IMR-90 (cell line): ENCODE measurements around the gene DZANK1. TPM values are rescaled to one million over a fixed set of nuclear protein-coding genes. Genes with fewer than 3 reads are reported as not detected.

Experiments used
- ATAC-seq: fragments of 200-7000 bp; cut with Tn5 transposase; 2 replicates; pipeline ENCODE4 v1.9.1; 2020; ENCODE audit warnings: low read depth, mild to moderate bottlenecking, moderate library complexity
- BruUV-seq: library from RNA; stranded (reverse); fragments of 400-500 nt; replicated peaks from 2 replicates; lab custom pipeline; 2021; lab: Mats Ljungman, UMichigan
- CTCF ChIA-PET: fragments of 300-600 bp; formaldehyde crosslinking; extraction: SDS; loops from one replicate; lab custom pipeline; 2021; ENCODE audit warnings: antibody characterized with exemption; lab: Yijun Ruan, JAX
- POLR2A ChIA-PET: fragments of 300-600 bp; sonication (Branson Sonifier 250); formaldehyde crosslinking; loops from one replicate; lab custom pipeline; 2022; ENCODE audit warnings: antibody characterized with exemption; ENCODE audit not compliant: unreplicated experiment; lab: Charles Lee
- DNase-seq: peaks from one replicate; pipeline ENCODE4 v3.0.0; 2013
- H2AFZ ChIP-seq: replicated peaks from 2 replicates; pipeline ENCODE3; 2013; ENCODE audit warnings: low read length, mild to moderate bottlenecking; ENCODE audit not compliant: poor library complexity
- H2AK5ac ChIP-seq: 2 replicates; pipeline ENCODE4 v1.6.1; 2013; ENCODE audit warnings: low read depth, low read length, inconsistent platforms
- H2AK9ac ChIP-seq: replicated peaks from 2 replicates; pipeline ENCODE3; 2013; ENCODE audit warnings: mild to moderate bottlenecking, low read depth, low read length, moderate library complexity; ENCODE audit not compliant: poor library complexity
- H2BK120ac ChIP-seq: 2 replicates; pipeline ENCODE4 v1.6.1; 2013; ENCODE audit warnings: low read depth, low read length, inconsistent platforms
- H2BK15ac ChIP-seq: 3 replicates; pipeline ENCODE4 v1.6.1; 2013; ENCODE audit warnings: low read depth, low read length, inconsistent platforms
- H2BK20ac ChIP-seq: 2 replicates; pipeline ENCODE4 v1.6.1; 2013; ENCODE audit warnings: low read depth, mild to moderate bottlenecking, inconsistent platforms, low read length, moderate library complexity
- H2BK5ac ChIP-seq: 2 replicates; pipeline ENCODE4 v1.6.1; 2013; ENCODE audit warnings: mild to moderate bottlenecking, low read depth, low read length, inconsistent platforms; ENCODE audit not compliant: poor library complexity, severe bottlenecking
- H3K14ac ChIP-seq: replicated peaks from 2 replicates; pipeline ENCODE4 v1.6.1; 2013; ENCODE audit warnings: low read depth, low read length, inconsistent platforms
- H3K18ac ChIP-seq: 2 replicates; pipeline ENCODE4 v1.6.1; 2013; ENCODE audit warnings: low read depth, low read length, control low read depth
- H3K23ac ChIP-seq: 2 replicates; pipeline ENCODE4 v1.6.1; 2013; ENCODE audit warnings: low read depth, low read length, inconsistent platforms
- H3K27ac ChIP-seq: 2 replicates; pipeline ENCODE4 v1.5.1; 2013; ENCODE audit warnings: mild to moderate bottlenecking, control low read depth, low read length; ENCODE audit not compliant: insufficient read depth
- H3K27me3 ChIP-seq: 2 replicates; pipeline ENCODE4 v1.6.1; 2013; ENCODE audit warnings: low read length; ENCODE audit not compliant: control insufficient read depth, insufficient read depth
- H3K36me3 ChIP-seq: 2 replicates; pipeline ENCODE4 v1.6.1; 2013; ENCODE audit warnings: low read length, mixed read lengths; ENCODE audit not compliant: control insufficient read depth, insufficient read depth
- H3K4ac ChIP-seq: 2 replicates; pipeline ENCODE4 v1.6.1; 2013; ENCODE audit warnings: low read depth, low read length, inconsistent platforms
- H3K4me1 ChIP-seq: 2 replicates; pipeline ENCODE4 v1.6.1; 2013; ENCODE audit warnings: low read length, mixed read lengths; ENCODE audit not compliant: control insufficient read depth, insufficient read depth
- H3K4me2 ChIP-seq: 2 replicates; pipeline ENCODE4 v1.6.1; 2013; ENCODE audit warnings: low read depth, mild to moderate bottlenecking, control low read depth, low read length, moderate library complexity
- H3K4me3 ChIP-seq: 2 replicates; pipeline ENCODE4 v1.5.1; 2013; ENCODE audit warnings: low read depth, mild to moderate bottlenecking, control low read depth, low read length, moderate library complexity; ENCODE audit not compliant: insufficient read depth
- H3K56ac ChIP-seq: 2 replicates; pipeline ENCODE4 v1.6.1; 2013; ENCODE audit warnings: low read length, inconsistent platforms; ENCODE audit not compliant: insufficient read depth; ENCODE audit errors: extremely low read depth
- H3K79me1 ChIP-seq, 2 experiments: 2 replicates each; pipeline ENCODE4 v1.6.1; 2013; ENCODE audit warnings: low read length in 2 of 2, inconsistent platforms in 1 of 2, low read depth in 1 of 2
- H3K9ac ChIP-seq: 2 replicates; pipeline ENCODE4 v1.6.1; 2013; ENCODE audit warnings: low read depth, low read length, control low read depth
- H3K9me1 ChIP-seq: 2 replicates; pipeline ENCODE4 v1.6.1; 2013; ENCODE audit warnings: low read length, inconsistent platforms; ENCODE audit not compliant: insufficient read depth
- H3K9me3 ChIP-seq: 2 replicates; pipeline ENCODE4 v1.6.1; 2013; ENCODE audit warnings: low read length; ENCODE audit not compliant: control insufficient read depth, insufficient read depth
- H4K20me1 ChIP-seq: 2 replicates; pipeline ENCODE4 v1.6.1; 2013; ENCODE audit warnings: low read length, inconsistent platforms; ENCODE audit not compliant: insufficient read depth
- H4K5ac ChIP-seq: 2 replicates; pipeline ENCODE4 v1.6.1; 2013; ENCODE audit warnings: mild to moderate bottlenecking, low read depth, low read length, control low read depth
- H4K8ac ChIP-seq, 2 experiments: 2 replicates each; pipeline ENCODE4 v1.6.1; 2013; ENCODE audit warnings: low read depth in 2 of 2, low read length in 2 of 2, control low read depth in 1 of 2, inconsistent platforms in 1 of 2
- H4K91ac ChIP-seq: 2 replicates; pipeline ENCODE4 v1.6.1; 2013; ENCODE audit warnings: low read depth, low read length, inconsistent platforms; ENCODE audit not compliant: insufficient read depth
- CEBPB ChIP-seq: IDR thresholded peaks from 2 replicates; pipeline ENCODE4 v1.6.1; 2012; ENCODE audit warnings: low read depth, low read length, improper control_type of control experiment
- MAFK ChIP-seq: IDR thresholded peaks from 2 replicates; pipeline ENCODE4 v1.6.1; 2012; ENCODE audit warnings: low read depth, low read length, improper control_type of control experiment
- MXI1 ChIP-seq: IDR thresholded peaks from 2 replicates; pipeline ENCODE4 v1.6.1; 2012; ENCODE audit warnings: low read depth, mild to moderate bottlenecking, low read length, moderate library complexity, borderline replicate concordance
- NFE2L2 ChIP-seq: fragments of 150-350 bp; IDR thresholded peaks from 2 replicates; pipeline ENCODE4 v1.6.1; 2016; ENCODE audit warnings: low read depth, mild to moderate bottlenecking, low read length
- POLR2A ChIP-seq: IDR thresholded peaks from 2 replicates; pipeline ENCODE4 v1.6.1; 2012; ENCODE audit warnings: mild to moderate bottlenecking, low read depth, low read length
- RAD21 ChIP-seq: IDR thresholded peaks from 2 replicates; pipeline ENCODE4 v1.6.1; 2012; ENCODE audit warnings: low read length, improper control_type of control experiment
- RCOR1 ChIP-seq: IDR thresholded peaks from 2 replicates; pipeline ENCODE4 v1.6.1; 2012; ENCODE audit warnings: mild to moderate bottlenecking, low read length, improper control_type of control experiment; ENCODE audit not compliant: insufficient replicate concordance
- SMC3 ChIP-seq: fragments of 150-350 bp; IDR thresholded peaks from 2 replicates; pipeline ENCODE4 v1.6.1; 2016; ENCODE audit warnings: low read depth, mild to moderate bottlenecking, antibody characterized with exemption, low read length, moderate library complexity
- USF2 ChIP-seq: fragments of 150-350 bp; IDR thresholded peaks from 2 replicates; pipeline ENCODE4 v1.6.1; 2017; ENCODE audit warnings: mild to moderate bottlenecking, antibody characterized with exemption, low read length, low read depth
- WGBS, 2 experiments: methylation state at CpG; one replicate each; pipeline versions ENCODE4 v1.1.5 to v1.1.7; 2013; ENCODE audit warnings: missing lambda C conversion rate in 2 of 2; ENCODE audit not compliant: insufficient read length in 1 of 2; ENCODE audit errors: extremely low coverage in 2 of 2; 5-methylcytosine and 5-hydroxymethylcytosine counted together
- dilution Hi-C: fragments of 300-500 bp; cut with HindIII; formaldehyde crosslinking; loops from one replicate; pipeline ENCODE4 v1.14.3; 2018; ENCODE audit warnings: low sequenced_read_pairs; ENCODE audit not compliant: unreplicated experiment
- in situ Hi-C: fragments of 300-500 bp; cut with MboI; formaldehyde crosslinking; loops from 3 replicates; pipeline ENCODE4 v1.14.3; 2019; ENCODE audit warnings: low sequenced_read_pairs, inconsistent platforms, mixed read lengths
- intact Hi-C: fragments of 100-400 bp; cut with micrococcal nuclease; formaldehyde crosslinking; loops from 2 replicates; pipeline ENCODE4 v1.10.0; 2022
- polyA plus RNA-seq, 3 experiments: library from polyadenylated mRNA; depleted of rRNA; stranded (reverse); fragments of >200 nt; gene quantifications; 2 replicates each; pipeline ENCODE4 v1.2.3, GENCODE V29; 2012; ENCODE audit warnings: low replicate concordance in 1 of 3
- total RNA-seq: library from RNA; depleted of rRNA; stranded (reverse); fragments of >200 nt; gene quantifications from 2 replicates; pipeline ENCODE4 v1.2.3, GENCODE V29; 2012
- TF ChIP-seq, protein P1 (sequence below): fragments of 150-350 bp; IDR thresholded peaks from 2 replicates; pipeline ENCODE4 v1.6.1; 2016; ENCODE audit warnings: low read depth, mild to moderate bottlenecking, low read length, moderate library complexity, borderline replicate concordance
- TF ChIP-seq, protein P2 (sequence below): conservative IDR thresholded peaks from 2 replicates; pipeline ENCODE4 v1.5.1; 2012; ENCODE audit warnings: mild to moderate bottlenecking, low read depth, low read length, improper control_type of control experiment

The DZANK1 gene
- total and polyA plus RNA-seq, 2 of the 4 experiments (the other 2 are of a cell fraction), result 0.54 to 1.1 TPM

GRCh38 chr20:18507218-18508191 lies 40.7 kb upstream of the DZANK1 start, which contains the start of gene SEC23B:
TSS of gene SEC23B (plus strand) at chr20:18507940. CDS start at chr20:18510836, 2,896 bp downstream.
- H3K36me3 ChIP-seq, result peaks cover 5% of the 10 kb centered on the region
- CTCF ChIA-PET, result interaction anchor here (1.4 kb wide), 1 partner anchor 21 kb away, joined by 4 read pairs; no protein-coding TSS in a partner anchor
- dilution Hi-C loops, result no loop called here
- TF ChIP-seq, protein P1, sequence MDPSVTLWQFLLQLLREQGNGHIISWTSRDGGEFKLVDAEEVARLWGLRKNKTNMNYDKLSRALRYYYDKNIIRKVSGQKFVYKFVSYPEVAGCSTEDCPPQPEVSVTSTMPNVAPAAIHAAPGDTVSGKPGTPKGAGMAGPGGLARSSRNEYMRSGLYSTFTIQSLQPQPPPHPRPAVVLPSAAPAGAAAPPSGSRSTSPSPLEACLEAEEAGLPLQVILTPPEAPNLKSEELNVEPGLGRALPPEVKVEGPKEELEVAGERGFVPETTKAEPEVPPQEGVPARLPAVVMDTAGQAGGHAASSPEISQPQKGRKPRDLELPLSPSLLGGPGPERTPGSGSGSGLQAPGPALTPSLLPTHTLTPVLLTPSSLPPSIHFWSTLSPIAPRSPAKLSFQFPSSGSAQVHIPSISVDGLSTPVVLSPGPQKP, result no peak
- 0 out of 2 replicates have a peak, but pooled peaks have one; percentile 1 for TF ChIP-seq CEBPB
- no peak for TF ChIP-seq RAD21
- no peak for TF ChIP-seq SMC3
- TF ChIP-seq USF2, result no peak
- no peak for TF ChIP-seq NFE2L2
- peak; percentile 77; the same call in 1 of the 2 replicates for TF ChIP-seq MXI1
- TF ChIP-seq RCOR1, result peak; percentile 90
- TF ChIP-seq, protein P2, sequence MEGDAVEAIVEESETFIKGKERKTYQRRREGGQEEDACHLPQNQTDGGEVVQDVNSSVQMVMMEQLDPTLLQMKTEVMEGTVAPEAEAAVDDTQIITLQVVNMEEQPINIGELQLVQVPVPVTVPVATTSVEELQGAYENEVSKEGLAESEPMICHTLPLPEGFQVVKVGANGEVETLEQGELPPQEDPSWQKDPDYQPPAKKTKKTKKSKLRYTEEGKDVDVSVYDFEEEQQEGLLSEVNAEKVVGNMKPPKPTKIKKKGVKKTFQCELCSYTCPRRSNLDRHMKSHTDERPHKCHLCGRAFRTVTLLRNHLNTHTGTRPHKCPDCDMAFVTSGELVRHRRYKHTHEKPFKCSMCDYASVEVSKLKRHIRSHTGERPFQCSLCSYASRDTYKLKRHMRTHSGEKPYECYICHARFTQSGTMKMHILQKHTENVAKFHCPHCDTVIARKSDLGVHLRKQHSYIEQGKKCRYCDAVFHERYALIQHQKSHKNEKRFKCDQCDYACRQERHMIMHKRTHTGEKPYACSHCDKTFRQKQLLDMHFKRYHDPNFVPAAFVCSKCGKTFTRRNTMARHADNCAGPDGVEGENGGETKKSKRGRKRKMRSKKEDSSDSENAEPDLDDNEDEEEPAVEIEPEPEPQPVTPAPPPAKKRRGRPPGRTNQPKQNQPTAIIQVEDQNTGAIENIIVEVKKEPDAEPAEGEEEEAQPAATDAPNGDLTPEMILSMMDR, result no peak
- no peak for TF ChIP-seq MAFK
- TF ChIP-seq POLR2A, result peak; percentile 88

More at GRCh38 chr20:18507218-18508191, 40.7 kb upstream of the DZANK1 start, which contains the start of gene SEC23B:
- H2BK20ac ChIP-seq, result peak within 1 kb of the TSS; percentile 74
- peak within 1 kb of the TSS; percentile 83 for H4K91ac ChIP-seq
- peak within 1 kb of the TSS; percentile 71 for H2BK5ac ChIP-seq
- H3K9me1 ChIP-seq, result peaks cover 8% of the 10 kb centered on the region
- H3K27ac ChIP-seq, result peak within 1 kb of the TSS; percentile 72
- H3K18ac ChIP-seq, result peak within 1 kb of the TSS; percentile 75
- H3K4ac ChIP-seq, result peak within 1 kb of the TSS; percentile 89
- POLR2A ChIA-PET, result interaction anchor here (0.5 to 1.0 kb wide), 4 partner anchors 9 to 1306 kb away, joined by 3 to 5 read pairs (median 4); partner anchors contain the start of genes DZANK1 and POLR3F
- BruUV-seq, result no TSS peak
- H3K9me3 ChIP-seq, result no peaks in the 10 kb centered on the region
- DNase-seq, result peak; percentile 97
- H3K4me3 ChIP-seq, result peak within 1 kb of the TSS; percentile 70
- H2AK9ac ChIP-seq, result peak within 1 kb of the TSS; percentile 88
- no peaks in the 10 kb centered on the region; the same call in 1 of the 2 replicates for H3K27me3 ChIP-seq
- ATAC-seq, result peak; percentile 100
- peak within 1 kb of the TSS; percentile 85 to 99 for H4K8ac ChIP-seq
- peak within 1 kb of the TSS; percentile 92 for H2AFZ ChIP-seq
- peak within 1 kb of the TSS; percentile 55 for H2AK5ac ChIP-seq
- H3K4me2 ChIP-seq, result peak within 1 kb of the TSS; percentile 92
- peak within 1 kb of the TSS; percentile 97 for H4K5ac ChIP-seq
- intact Hi-C loops, result loop anchor here (2.0 kb wide), 1 partner anchor 41 kb away; the partner anchor contains the start of genes DZANK1 and POLR3F
- H2BK15ac ChIP-seq, result peak within 1 kb of the TSS; percentile 10; the same call in 1 of the 3 replicates
- H3K4me1 ChIP-seq, result peaks cover 4% of the 10 kb centered on the region; the same call in 1 of the 2 replicates
- WGBS, 2 experiments, result 0% methylated on average over 40 of the region's 69 CpGs; no CpG with 5 or more reads in 1 of the 2 experiments
- peak within 1 kb of the TSS; percentile 86 for H2BK120ac ChIP-seq
- H3K79me1 ChIP-seq, result peaks cover 13 to 27% of the 10 kb centered on the region in 2 experiments
- peak within 1 kb of the TSS; percentile 84 for H3K9ac ChIP-seq
- H3K56ac ChIP-seq, result peak within 1 kb of the TSS; percentile 40
- no peaks in the 10 kb centered on the region for H4K20me1 ChIP-seq
- H3K23ac ChIP-seq, result peak within 1 kb of the TSS; percentile 93
- in situ Hi-C loops, result no loop called here
- peak within 1 kb of the TSS; percentile 96 for H3K14ac ChIP-seq
